ENCODE data around the gene TIMM10B.
"Not testable (repeated sequence)": the region's sequence is repeated elsewhere in the genome, so short reads cannot be mapped to it uniquely, and the experiment has no call there.

TIMM10B gene

GRCh38 chr11:6505577-6506240 is 24.4 kb downstream of the TIMM10B start:
- no peak for DNase-seq (ENCODE audit: low read depth)

- DNase-seq (ENCODE audit: low read depth) = no peak
Observed at GRCh38 chr11:6516865-6517264, 35.6 kb downstream of the TIMM10B start.

- no peak for DNase-seq (ENCODE audit: low read depth)
Observed at GRCh38 chr11:6520265-6520664, 39.0 kb downstream of the TIMM10B start.

GRCh38 chr11:6521946-6522345 is 40.6 kb downstream of the TIMM10B start:
- DNase-seq (ENCODE audit: low read depth) = not testable (repeated sequence)

- no peak for DNase-seq (ENCODE audit: low read depth)
Observed at GRCh38 chr11:6523253-6523652, 42.0 kb downstream of the TIMM10B start.

- no peak for DNase-seq (ENCODE audit: low read depth)
Observed at GRCh38 chr11:6526411-6527135, 45.3 kb downstream of the TIMM10B start.

DNA sequence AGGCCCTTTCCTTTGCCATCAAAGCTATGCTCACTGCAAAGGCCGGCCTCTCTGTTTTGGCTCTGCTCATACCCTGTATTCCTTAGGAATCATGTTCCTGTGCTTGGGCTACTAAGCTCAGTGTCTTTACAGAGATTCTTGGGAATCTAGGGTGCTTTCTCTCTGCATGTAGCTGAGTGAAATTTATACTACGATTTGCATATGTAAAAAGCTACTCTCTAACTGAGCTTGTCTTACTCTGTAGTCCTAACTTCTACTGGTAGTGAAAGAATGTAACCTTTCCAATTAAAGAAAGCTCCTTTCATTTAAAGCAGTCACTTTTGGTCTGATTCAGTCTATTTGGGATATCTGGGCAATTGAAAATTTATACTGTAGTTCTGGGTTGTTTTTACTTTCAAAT is 48.0 kb downstream of the TIMM10B start:
- DNase-seq (ENCODE audit: low read depth) = no peak

DNA sequence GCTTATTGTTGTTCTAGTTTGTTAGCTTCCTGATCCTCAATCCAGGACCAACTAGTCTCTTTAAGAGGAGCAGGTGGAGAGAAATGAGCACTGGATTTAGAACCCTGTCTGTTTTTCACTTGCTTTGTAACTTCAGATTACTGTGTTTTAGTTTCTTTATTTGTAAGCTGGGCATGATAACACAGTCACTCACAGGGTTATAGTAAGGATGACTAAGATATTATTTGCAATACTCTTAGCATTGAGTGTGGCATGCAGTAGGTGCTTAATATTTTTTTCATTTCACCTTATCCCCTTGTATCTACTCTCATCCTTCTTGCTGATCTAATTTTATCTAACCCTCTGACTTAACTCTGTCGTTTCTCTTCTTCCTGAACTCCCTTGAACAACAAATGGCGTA is 49.5 kb downstream of the TIMM10B start:
- no peak for DNase-seq (ENCODE audit: low read depth)

- no peak for DNase-seq (ENCODE audit: low read depth)
Observed at GRCh38 chr11:6531267-6531752, 50.0 kb downstream of the TIMM10B start.

Measured in CMK (cell line).